ENCODE results near the gene LRRC7. TPM values are rescaled to one million over a fixed set of nuclear protein-coding genes. Genes with fewer than 3 reads are reported as not detected.

The LRRC7 gene
- total and polyA plus RNA-seq, 2 of the 13 experiments (the other 11 are each of a cell fraction or from before 2014, with no cell fraction given) = not detected

DNA sequence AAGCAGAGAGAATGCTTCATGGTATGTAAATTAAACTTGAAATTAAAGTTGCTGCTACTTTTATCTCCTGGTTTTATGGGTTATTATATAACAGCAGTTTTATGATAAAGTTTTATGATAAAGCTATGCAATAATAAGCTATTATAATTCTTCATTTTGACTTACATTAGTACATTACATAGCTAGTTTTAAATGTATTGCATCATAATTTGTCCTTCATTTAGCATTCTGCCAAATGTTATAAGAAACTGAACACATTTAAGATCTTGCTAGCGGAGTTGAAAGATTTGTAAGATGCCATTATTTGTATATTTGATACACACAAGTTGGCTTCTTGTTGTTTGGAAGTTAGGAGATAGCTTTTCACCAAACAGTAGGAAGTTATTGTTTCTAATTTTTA, 536.0 kb downstream of the LRRC7 start:
- H2AFZ ChIP-seq (ENCODE audit: low read length) = no peak overlapping the region
- H3K9ac ChIP-seq (ENCODE audit: insufficient read depth, low read depth, low read length) = no peak overlapping the region
- no peaks in the 10 kb centered on the region for H3K9me3 ChIP-seq (ENCODE audit: low read length)
- H4K20me1 ChIP-seq (ENCODE audit: insufficient read depth, low read length) = no peaks in the 10 kb centered on the region
- ChIA-PET CTCF (ENCODE audit: low intra/inter-chr PET ratio, low total read pairs) (no interaction called here), POLR2A (no interaction called here)
- in situ Hi-C loops (cut with HindIII; ENCODE audit: extremely low pct_ligation_motif_present, low pct_unique_long_range_greater_than_20kb) = no loop called here
- H3K4me1 ChIP-seq (ENCODE audit: insufficient read depth, low read length) = no peaks in the 10 kb centered on the region
- H3K4me2 ChIP-seq (ENCODE audit: low read depth, low read length) = no peak overlapping the region
- no peaks in the 10 kb centered on the region for H3K27me3 ChIP-seq (ENCODE audit: control insufficient read depth in 1 of 2, insufficient read depth in 2 of 2, low read length in 2 of 2)
- H3K4me3 ChIP-seq (replicated peaks in 1 of 3; ENCODE audit: insufficient read depth in 1 of 3, low read depth in 2 of 3, low read length in 3 of 3) = no peak overlapping the region; a peak in 1 of 6 replicates
- H3K27ac ChIP-seq (ENCODE audit: extremely low read length, insufficient read depth, low read length) = no peak overlapping the region
- intact Hi-C loops (cut with micrococcal nuclease; ENCODE audit: unreplicated experiment) = no loop called here
- ATAC-seq (no peak), DNase-seq (ENCODE audit: low spot score) (no peak), FAIRE-seq (no peak)
- no TSS peak for BruUV-seq (replicated peaks)
- H3K79me2 ChIP-seq (ENCODE audit: insufficient read depth, low read length) = no peaks in the 10 kb centered on the region
- TF ChIP-seq GMEB2 (CRISPR knock-in tag; IDR thresholded peaks at IDR 0.05; ENCODE audit: low read depth) = no peak
- TF ChIP-seq ATF7 (IDR thresholded peaks at IDR 0.05) = peak; percentile 44; the same call in 1 of the 2 replicates
- no peak for TF ChIP-seq ATF7 (CRISPR knock-in tag; IDR thresholded peaks at IDR 0.05)
- no peak for TF ChIP-seq FOXA3 (CRISPR knock-in tag; IDR thresholded peaks at IDR 0.05)
- TF ChIP-seq CEBPB (IDR thresholded peaks at IDR 0.05; ENCODE audit: borderline replicate concordance, low read depth, low read length) = peak; percentile 23; the same call in 1 of the 2 replicates
- no peak for TF ChIP-seq ZNF44 (CRISPR knock-in tag; IDR thresholded peaks at IDR 0.05)
- WGBS (ENCODE audit: low lambda C conversion rate) = 10% methylated on average over 1 of the region's 1 CpG
- H3K36me3 ChIP-seq (replicated peaks in 1 of 2; ENCODE audit: control insufficient read depth in 1 of 2, insufficient read depth in 2 of 2, low read length in 2 of 2) = no peaks in the 10 kb centered on the region

DNA sequence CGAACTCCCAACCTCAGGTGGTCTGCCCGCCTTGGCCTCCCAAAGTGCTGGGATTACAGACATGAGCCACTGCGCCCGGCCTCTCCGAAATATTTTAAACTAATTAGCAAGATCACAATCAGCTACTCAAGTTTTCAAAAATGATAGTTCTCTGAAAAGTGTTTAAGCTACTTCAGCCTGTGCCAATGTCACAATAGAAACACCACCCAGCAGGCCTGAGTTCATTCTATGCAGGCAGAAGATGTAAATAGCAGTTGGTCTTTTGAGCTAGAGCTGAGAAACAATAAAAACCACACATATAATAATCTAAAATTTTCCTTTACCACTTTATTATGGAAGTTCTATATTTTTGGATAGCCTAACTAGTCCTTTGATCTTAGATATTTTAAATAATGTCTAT, 541.5 kb downstream of the LRRC7 start:
- H3K27ac ChIP-seq (ENCODE audit: extremely low read length, insufficient read depth, low read length) = no peak overlapping the region
- intact Hi-C loops (cut with micrococcal nuclease; ENCODE audit: unreplicated experiment) (no loop called here), in situ Hi-C loops (cut with HindIII; ENCODE audit: extremely low pct_ligation_motif_present, low pct_unique_long_range_greater_than_20kb) (no loop called here)
- H3K9ac ChIP-seq (ENCODE audit: insufficient read depth, low read depth, low read length) = no peak overlapping the region
- H3K4me3 ChIP-seq (replicated peaks in 1 of 3; ENCODE audit: insufficient read depth in 1 of 3, low read depth in 2 of 3, low read length in 3 of 3) = no peak overlapping the region
- no peak overlapping the region for H2AFZ ChIP-seq (ENCODE audit: low read length)
- H3K36me3 ChIP-seq (replicated peaks in 1 of 2; ENCODE audit: control insufficient read depth in 1 of 2, insufficient read depth in 2 of 2, low read length in 2 of 2) = no peaks in the 10 kb centered on the region
- no peaks in the 10 kb centered on the region for H3K79me2 ChIP-seq (ENCODE audit: insufficient read depth, low read length)
- no peak overlapping the region for H3K4me2 ChIP-seq (ENCODE audit: low read depth, low read length)
- WGBS (ENCODE audit: low lambda C conversion rate) = 57% methylated on average over 5 of the region's 5 CpGs
- no TSS peak for BruUV-seq (replicated peaks)
- POLR2A ChIA-PET = no interaction called here
- H3K27me3 ChIP-seq (ENCODE audit: control insufficient read depth in 1 of 2, insufficient read depth in 2 of 2, low read length in 2 of 2) = no peaks in the 10 kb centered on the region
- H4K20me1 ChIP-seq (ENCODE audit: insufficient read depth, low read length) = no peaks in the 10 kb centered on the region
- H3K4me1 ChIP-seq (ENCODE audit: insufficient read depth, low read length) = no peaks in the 10 kb centered on the region
- ATAC-seq (no peak), DNase-seq (ENCODE audit: low spot score) (no peak), FAIRE-seq (no peak)
- no peaks in the 10 kb centered on the region for H3K9me3 ChIP-seq (ENCODE audit: low read length)
- CTCF ChIA-PET (ENCODE audit: low intra/inter-chr PET ratio, low total read pairs) = no interaction called here
- TF ChIP-seq NR2F1 (CRISPR knock-in tag; IDR thresholded peaks at IDR 0.05) = no peak
- no peak for TF ChIP-seq JARID2 (CRISPR knock-in tag; IDR thresholded peaks at IDR 0.05; ENCODE audit: insufficient replicate concordance)
- TF ChIP-seq EZH2 (conservative IDR thresholded peaks at IDR 0.05; ENCODE audit: low read depth, low read length) = no peak
- no peak for TF ChIP-seq SMYD3 (CRISPR knock-in tag; IDR thresholded peaks at IDR 0.05)
- no peak for TF ChIP-seq PCBP1 (IDR thresholded peaks at IDR 0.05; ENCODE audit: borderline replicate concordance, low read depth, low read length)
- TF ChIP-seq CAMTA2 (CRISPR knock-in tag; IDR thresholded peaks at IDR 0.05; ENCODE audit: borderline replicate concordance) = no peak
- TF ChIP-seq ZNF639 (CRISPR knock-in tag; conservative IDR thresholded peaks at IDR 0.05) = no peak
- no peak for TF ChIP-seq HINFP (CRISPR knock-in tag; IDR thresholded peaks at IDR 0.05; ENCODE audit: low read depth)

All from HepG2 (cell line).